Measurements from ENCODE around the gene UCN.

Gene UCN

DNA sequence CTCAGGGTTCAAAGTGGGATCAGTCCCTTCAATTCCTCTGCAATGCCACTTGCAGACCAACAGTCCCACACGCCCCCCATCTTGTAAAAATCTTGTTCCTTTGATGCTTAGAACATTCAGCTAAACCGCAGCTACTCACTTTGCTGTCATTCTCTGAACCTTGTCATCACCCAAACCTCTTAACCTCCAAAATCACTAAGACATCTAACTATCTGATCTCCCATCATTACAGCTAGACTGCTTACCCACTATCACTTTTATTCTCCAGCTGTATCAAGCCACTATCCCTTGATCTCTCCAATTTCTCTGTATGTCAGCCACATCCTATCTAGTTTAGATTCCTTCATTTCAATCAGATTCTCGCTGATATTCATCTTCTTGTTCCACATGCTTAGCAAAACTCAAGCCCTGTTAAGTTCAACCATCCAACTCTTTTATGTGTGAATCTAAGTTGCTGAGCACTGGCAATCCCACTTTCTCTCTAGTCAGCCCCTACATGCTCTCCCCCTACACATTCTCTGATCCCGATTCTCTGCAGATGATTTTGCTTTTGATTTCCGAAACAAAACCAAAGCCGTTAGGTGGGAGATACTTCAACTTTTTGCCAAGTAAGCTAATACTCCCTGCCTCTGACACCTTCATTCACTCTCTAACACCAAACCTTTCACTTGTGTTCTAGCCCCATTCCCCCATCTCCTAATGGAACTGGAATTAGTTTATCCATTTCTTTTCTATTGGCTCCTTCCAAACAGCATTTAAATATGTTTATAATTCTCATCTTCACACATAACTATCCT is 43.8 kb upstream of the UCN start:
- H3K4me3 Mint-ChIP-seq: no peak overlapping the region
- H3K9me3 Mint-ChIP-seq: peaks cover 4% of the 10 kb centered on the region
- peak overlapping the region; percentile 8 for H3K27ac Mint-ChIP-seq
- TF ChIP-seq, protein P1, sequence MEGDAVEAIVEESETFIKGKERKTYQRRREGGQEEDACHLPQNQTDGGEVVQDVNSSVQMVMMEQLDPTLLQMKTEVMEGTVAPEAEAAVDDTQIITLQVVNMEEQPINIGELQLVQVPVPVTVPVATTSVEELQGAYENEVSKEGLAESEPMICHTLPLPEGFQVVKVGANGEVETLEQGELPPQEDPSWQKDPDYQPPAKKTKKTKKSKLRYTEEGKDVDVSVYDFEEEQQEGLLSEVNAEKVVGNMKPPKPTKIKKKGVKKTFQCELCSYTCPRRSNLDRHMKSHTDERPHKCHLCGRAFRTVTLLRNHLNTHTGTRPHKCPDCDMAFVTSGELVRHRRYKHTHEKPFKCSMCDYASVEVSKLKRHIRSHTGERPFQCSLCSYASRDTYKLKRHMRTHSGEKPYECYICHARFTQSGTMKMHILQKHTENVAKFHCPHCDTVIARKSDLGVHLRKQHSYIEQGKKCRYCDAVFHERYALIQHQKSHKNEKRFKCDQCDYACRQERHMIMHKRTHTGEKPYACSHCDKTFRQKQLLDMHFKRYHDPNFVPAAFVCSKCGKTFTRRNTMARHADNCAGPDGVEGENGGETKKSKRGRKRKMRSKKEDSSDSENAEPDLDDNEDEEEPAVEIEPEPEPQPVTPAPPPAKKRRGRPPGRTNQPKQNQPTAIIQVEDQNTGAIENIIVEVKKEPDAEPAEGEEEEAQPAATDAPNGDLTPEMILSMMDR (IDR thresholded peaks at IDR 0.05): no peak
- peaks cover 3% of the 10 kb centered on the region for H3K27me3 Mint-ChIP-seq (ENCODE audit: low read depth, poor library complexity)
- H3K4me1 Mint-ChIP-seq: peaks cover 50% of the 10 kb centered on the region
- DNase-seq: no peak
- peaks cover 23% of the 10 kb centered on the region for H3K36me3 Mint-ChIP-seq (ENCODE audit: low read depth)

DNA sequence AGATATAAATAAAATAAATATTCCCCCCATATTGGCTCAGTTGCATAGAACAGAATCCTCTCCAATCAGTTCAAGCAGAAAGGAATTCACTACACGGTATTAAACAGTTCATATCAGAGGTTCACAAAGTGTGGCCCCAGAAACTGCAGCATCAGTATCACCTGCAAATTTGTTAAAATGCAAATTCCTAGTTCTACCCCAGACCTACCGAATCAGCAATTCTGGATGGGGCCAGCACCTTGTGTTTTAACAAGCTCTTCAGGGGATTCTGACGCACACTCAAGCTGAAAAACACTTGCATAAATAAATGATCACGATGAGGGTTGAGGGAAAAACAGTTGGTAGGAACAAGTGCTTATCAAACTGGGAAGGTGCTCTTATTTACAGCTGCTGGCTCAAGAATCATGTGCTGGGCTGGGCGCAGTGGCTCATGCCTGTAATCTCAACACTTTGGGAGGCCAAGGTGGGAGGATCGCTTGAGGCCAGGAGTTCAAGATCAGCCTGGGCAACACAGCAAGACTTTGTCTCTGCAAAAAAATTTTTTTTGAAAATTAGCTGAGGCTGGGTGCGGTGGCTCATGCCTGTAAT is 42.0 kb upstream of the UCN start:
- no peak overlapping the region for H3K4me3 Mint-ChIP-seq
- H3K27ac Mint-ChIP-seq: no peak overlapping the region
- H3K4me1 Mint-ChIP-seq: peaks cover 42% of the 10 kb centered on the region
- DNase-seq: no peak
- no peaks in the 10 kb centered on the region for H3K27me3 Mint-ChIP-seq (ENCODE audit: low read depth, poor library complexity)
- no peaks in the 10 kb centered on the region for H3K9me3 Mint-ChIP-seq
- TF ChIP-seq, protein P1 (IDR thresholded peaks at IDR 0.05): no peak
- peaks cover 29% of the 10 kb centered on the region for H3K36me3 Mint-ChIP-seq (ENCODE audit: low read depth)

DNA sequence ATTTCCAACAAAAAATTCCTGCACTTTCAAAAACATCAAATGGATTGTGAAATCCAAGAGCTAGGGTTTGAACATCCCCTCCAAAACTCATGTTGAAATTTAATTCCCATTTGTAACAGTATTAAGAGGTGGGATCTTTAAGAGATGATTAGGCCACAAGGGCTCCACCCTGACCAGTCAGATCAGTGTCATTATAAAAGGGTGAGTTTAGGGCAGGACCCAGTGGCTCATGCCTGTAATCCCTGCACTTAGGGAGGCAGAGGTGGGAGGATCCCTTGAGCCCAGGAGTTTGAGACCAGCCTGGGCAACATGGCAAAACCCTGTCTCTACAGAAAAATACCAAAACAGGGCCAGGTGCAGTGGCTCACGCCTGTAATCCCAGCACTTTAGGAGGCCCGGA is 39.4 kb upstream of the UCN start:
- Mint-ChIP-seq H3K27ac (peak overlapping the region; percentile 25), H3K4me3 (no peak overlapping the region), H3K36me3 (ENCODE audit: low read depth) (peaks cover 47% of the 10 kb centered on the region), H3K27me3 (ENCODE audit: low read depth, poor library complexity) (no peaks in the 10 kb centered on the region), H3K9me3 (no peaks in the 10 kb centered on the region), H3K4me1 (peaks cover 20% of the 10 kb centered on the region)
- TF ChIP-seq, protein P1 (IDR thresholded peaks at IDR 0.05): no peak
- no peak for DNase-seq

DNA sequence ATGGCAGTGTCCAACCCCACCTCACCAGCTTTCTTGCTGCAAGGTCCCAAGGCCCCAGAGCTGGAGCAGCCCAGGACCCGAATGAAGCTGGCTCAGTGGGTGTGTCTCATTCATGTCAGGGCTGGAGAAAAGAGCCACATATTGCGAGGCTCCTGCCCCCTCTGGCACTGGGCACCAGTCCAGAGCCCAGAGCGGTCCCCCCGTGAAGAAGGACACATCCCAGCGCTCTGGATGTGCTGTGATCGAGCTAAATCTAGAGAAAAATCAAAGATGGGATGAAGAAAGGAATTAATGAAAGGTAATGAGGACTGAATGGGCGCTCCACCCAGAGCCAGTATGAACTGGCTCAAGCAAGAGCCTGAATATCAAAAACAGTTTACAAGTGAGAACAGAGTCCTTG is 27.9 kb upstream of the UCN start:
- Mint-ChIP-seq H3K27me3 (ENCODE audit: low read depth, poor library complexity) (no peaks in the 10 kb centered on the region), H3K9me3 (no peaks in the 10 kb centered on the region), H3K4me1 (no peaks in the 10 kb centered on the region), H3K4me3 (no peak overlapping the region), H3K36me3 (ENCODE audit: low read depth) (peaks cover 61% of the 10 kb centered on the region), H3K27ac (no peak overlapping the region)
- no peak for DNase-seq
- TF ChIP-seq, protein P1 (IDR thresholded peaks at IDR 0.05): no peak

DNA sequence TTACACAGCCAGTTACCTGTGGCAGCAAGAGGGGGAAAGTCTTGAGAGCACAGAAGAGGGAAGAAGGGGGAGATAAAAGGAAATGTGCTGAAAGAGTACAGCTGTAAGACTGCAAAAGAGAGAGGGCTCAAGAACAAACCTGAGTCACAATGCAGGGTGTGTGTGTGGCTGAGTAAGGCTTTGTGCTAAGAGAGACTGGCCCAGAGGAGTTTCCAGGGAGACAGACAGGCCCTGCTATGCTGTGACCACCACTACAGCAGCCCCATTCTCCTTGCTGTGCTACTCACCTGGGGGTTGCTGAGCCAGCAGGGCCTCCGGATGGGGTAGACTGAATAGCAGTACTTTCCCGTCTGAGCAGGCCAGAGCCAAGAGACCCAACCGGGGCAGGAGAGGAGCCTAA is 27.1 kb upstream of the UCN start:
- Mint-ChIP-seq H3K27ac (no peak overlapping the region), H3K9me3 (no peaks in the 10 kb centered on the region), H3K27me3 (ENCODE audit: low read depth, poor library complexity) (peaks cover 2% of the 10 kb centered on the region), H3K4me1 (no peaks in the 10 kb centered on the region), H3K4me3 (no peak overlapping the region), H3K36me3 (ENCODE audit: low read depth) (peaks cover 58% of the 10 kb centered on the region)
- TF ChIP-seq, protein P1 (IDR thresholded peaks at IDR 0.05): no peak
- DNase-seq: no peak

DNA sequence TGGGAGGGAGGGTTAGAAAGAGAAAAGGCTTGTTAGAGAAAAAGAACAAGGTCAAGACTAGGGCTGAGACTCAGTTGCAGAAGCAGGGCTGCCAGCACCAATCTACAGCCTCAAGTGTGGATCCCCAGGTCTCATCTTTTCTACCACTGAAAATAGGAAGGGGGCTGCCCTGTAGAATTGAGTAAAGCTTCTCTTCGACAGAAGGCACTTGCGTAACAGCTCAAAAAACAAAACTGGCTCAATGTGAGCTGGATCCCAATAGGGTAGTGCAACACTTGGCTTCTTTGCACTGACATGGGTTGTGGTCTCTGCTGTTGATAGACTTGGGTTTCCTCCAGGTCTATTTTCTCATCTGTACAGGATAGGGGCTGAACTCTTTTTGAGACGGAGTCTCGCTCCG is 16.5 kb upstream of the UCN start:
- Mint-ChIP-seq H3K4me3 (peak overlapping the region; percentile 24), H3K27me3 (ENCODE audit: low read depth, poor library complexity) (peaks cover 3% of the 10 kb centered on the region), H3K27ac (no peak overlapping the region), H3K4me1 (peaks cover 33% of the 10 kb centered on the region), H3K36me3 (ENCODE audit: low read depth) (peaks cover 47% of the 10 kb centered on the region), H3K9me3 (no peaks in the 10 kb centered on the region)
- DNase-seq: no peak
- TF ChIP-seq, protein P1 (IDR thresholded peaks at IDR 0.05): no peak

All from nephron progenitor cell (in vitro differentiated cells).